Islet of Langerhans (tissue), 1 donor: ENCODE measurements around the gene PLBD1.

ENCODE experiments used
- FAIRE-seq: peaks from one replicate; lab custom pipeline; 2011; peaks lifted over from hg19 to GRCh38; lab: Jason Lieb, UNC

PLBD1 gene

DNA sequence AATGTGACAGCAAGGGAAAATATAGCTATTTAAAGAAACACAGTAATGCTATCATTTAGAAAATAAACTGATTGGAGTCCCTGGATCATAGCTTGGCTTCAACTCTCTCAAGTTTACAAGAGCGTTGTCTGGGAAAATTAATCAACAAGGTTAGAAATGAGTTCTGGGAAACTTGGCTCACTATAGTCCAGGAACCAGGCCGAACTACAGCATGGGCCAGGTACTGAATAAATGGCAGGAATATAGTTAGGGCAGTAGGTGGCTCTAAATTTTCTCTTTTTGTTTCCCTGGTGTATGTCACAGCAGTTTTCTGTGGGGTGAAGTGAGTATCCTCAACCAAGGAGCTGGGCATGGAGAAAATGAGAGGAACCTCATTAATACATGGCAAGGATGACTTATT, 72.4 kb downstream of the PLBD1 start:
- no peak for FAIRE-seq

- no peak for FAIRE-seq
These were observed 84.8 kb downstream of the PLBD1 start for GRCh38 chr12:14482886-14483285.

- FAIRE-seq = no peak
These were observed 85.3 kb downstream of the PLBD1 start for GRCh38 chr12:14482361-14482760.

DNA sequence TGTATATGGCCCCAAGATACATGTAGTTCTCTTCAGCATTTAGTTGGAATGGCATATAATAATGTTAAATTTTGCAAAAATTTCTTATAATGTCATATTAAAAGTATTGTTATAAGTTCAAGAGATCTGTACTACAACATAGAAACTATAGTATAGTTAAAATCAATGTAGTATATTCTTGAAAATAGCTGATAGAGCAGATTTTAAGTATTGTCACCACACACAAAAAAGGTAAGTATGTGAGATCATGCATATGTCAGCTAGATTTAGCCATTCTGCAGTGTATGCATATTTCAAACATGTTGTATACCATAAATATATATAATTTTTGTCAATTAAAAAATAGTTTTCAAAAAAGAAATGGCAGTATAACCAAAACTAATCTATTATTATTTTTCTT, 86.5 kb downstream of the PLBD1 start:
- no peak for FAIRE-seq

- FAIRE-seq = no peak
These were observed 88.7 kb downstream of the PLBD1 start for GRCh38 chr12:14479004-14479403.

DNA sequence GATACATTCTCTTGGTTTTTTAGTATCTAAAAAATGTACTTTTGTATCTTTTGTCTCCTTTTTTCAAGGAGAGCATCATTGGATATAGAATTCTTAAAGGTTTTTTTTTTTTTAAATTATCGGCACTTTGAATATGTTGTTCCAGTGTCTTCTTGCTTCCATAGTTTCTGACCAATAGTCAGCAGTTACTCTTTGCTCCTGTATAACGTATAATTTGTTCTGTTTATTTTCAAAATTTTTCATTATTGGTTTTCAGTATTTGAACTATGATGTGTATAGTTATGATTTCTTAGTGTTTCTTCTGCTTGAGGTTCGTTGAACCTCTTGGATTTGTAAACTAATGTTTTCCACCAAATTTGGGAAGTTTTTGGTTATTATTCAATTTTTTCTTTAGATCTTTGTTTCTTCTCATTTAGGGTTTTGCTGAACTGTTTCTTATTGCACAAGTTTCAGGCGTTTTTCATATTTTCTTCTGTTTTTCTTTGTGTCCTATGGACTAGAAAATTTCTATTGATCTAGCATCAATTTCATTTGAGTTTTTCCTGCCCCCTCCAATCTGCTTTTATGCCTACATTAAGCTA, 93.9 kb downstream of the PLBD1 start:
- peak; percentile 86 for FAIRE-seq

- FAIRE-seq = no peak
These were observed 96.2 kb downstream of the PLBD1 start for GRCh38 chr12:14471497-14471896.

DNA sequence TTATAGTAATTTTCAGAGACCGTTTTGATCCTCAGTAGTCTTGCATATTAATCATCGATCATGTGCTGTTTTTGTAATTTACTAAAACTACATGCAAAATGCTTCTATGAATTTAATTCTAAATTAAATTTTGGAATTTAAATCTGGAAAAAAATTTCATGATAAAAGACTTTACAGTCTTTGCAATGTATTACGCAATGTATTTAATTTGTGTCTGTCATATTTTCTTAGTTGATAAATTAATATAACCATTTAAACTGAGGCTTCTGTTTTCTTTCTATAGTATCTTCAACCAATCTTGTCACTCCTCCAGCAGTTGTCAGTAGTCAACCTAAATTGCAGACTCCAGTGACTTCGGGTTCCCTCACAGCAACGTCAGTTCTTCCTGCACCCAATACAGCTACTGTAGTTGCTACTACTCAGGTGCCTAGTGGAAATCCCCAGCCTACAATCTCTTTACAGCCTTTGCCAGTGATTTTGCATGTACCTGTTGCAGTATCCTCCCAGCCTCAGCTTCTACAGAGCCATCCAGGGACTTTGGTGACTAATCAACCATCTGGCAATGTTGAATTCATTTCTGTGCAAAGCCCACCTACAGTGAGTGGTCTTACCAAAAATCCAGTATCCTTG, 107.4 kb downstream of the PLBD1 start:
- no peak for FAIRE-seq

GRCh38 chr12:14454098-14454907, 113.4 kb downstream of the PLBD1 start:
- no peak for FAIRE-seq
